HG02571 (cell line): ENCODE results near the gene PLCZ1.
"Not testable (repeated sequence)": the region's sequence is repeated elsewhere in the genome, so short reads cannot be mapped to it uniquely, and the experiment has no call there.

ENCODE experiments used
- ATAC-seq: cut with Tn5 transposase; IDR thresholded peaks from one replicate; pipeline ENCODE4 v1.9.1; 2021; ENCODE audit warnings: mild to moderate bottlenecking, moderate library complexity; ENCODE audit not compliant: unreplicated experiment

Gene PLCZ1, protein sequence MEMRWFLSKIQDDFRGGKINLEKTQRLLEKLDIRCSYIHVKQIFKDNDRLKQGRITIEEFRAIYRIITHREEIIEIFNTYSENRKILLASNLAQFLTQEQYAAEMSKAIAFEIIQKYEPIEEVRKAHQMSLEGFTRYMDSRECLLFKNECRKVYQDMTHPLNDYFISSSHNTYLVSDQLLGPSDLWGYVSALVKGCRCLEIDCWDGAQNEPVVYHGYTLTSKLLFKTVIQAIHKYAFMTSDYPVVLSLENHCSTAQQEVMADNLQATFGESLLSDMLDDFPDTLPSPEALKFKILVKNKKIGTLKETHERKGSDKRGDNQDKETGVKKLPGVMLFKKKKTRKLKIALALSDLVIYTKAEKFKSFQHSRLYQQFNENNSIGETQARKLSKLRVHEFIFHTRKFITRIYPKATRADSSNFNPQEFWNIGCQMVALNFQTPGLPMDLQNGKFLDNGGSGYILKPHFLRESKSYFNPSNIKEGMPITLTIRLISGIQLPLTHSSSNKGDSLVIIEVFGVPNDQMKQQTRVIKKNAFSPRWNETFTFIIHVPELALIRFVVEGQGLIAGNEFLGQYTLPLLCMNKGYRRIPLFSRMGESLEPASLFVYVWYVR

DNA sequence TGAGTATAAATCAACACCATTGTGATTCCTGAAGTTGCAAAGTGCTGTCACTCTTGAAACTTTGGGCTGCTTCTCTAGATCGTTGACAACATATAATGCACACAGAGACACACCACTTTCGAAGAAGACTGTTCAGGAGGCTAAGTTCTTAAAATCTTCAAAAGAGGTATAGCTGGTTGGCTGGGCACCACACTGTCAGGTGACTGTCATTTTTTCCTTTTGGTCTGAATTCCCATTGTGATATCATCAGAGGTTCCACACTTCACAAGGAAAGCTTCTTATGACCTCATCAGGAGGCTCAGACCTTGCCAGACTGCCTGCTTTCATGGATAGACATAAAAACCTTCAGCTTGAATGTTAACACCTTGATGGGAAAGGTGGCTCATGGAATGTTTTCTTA lies at the start of gene PLCZ1, which contains the start of gene CAPZA3:
TSS of gene PLCZ1 (minus strand) at position 194 of the 400 bp plus-strand sequence. CDS start 641 bp downstream, outside the sequence.
TSS of gene CAPZA3 (plus strand) at position 301 of the 400 bp plus-strand sequence. CDS start 150 bp downstream, outside the sequence.
- no peak for ATAC-seq

DNA sequence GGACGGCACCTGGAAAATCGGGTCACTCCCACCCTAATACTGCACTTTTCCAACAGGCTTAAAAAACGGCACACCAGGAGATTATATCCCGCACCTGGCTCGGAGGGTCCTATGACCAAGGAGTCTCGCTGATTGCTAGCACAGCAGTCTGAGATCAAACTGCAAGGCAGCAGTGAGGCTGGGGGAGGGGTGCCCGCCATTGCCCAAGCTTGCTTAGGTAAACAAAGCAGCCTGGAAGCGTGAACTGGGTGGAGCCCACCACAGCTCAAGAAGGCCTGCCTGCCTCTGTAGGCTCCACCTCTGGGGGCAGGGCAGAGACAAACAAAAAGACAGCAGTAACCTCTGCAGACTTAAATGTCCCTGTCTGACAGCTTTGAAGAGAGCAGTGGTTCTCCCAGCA lies 47.7 kb upstream of the PLCZ1 start:
- not testable (repeated sequence) for ATAC-seq

GRCh38 chr12:18782827-18783226 lies 45.0 kb upstream of the PLCZ1 start:
- no peak for ATAC-seq

DNA sequence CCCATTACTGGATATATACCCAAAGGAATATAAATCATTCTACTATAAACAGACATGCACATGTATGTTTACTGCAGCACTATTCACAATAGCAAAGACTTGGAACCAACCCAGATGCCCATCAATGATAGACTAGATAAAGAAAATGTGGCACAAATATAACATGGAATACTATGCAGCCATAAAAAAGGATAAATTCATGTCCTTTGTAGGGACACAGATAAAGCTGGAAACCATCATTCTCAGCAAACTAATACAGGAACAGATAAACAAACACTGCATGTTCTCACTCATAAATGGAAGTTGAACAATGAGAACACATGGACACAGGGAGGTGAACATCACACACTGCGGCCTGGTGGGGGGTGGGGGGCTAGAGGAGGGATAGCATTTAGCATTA lies 28.7 kb upstream of the PLCZ1 start:
- not testable (repeated sequence) for ATAC-seq

- no peak for ATAC-seq
Observed at GRCh38 chr12:18755341-18755740, 17.5 kb upstream of the PLCZ1 start.

DNA sequence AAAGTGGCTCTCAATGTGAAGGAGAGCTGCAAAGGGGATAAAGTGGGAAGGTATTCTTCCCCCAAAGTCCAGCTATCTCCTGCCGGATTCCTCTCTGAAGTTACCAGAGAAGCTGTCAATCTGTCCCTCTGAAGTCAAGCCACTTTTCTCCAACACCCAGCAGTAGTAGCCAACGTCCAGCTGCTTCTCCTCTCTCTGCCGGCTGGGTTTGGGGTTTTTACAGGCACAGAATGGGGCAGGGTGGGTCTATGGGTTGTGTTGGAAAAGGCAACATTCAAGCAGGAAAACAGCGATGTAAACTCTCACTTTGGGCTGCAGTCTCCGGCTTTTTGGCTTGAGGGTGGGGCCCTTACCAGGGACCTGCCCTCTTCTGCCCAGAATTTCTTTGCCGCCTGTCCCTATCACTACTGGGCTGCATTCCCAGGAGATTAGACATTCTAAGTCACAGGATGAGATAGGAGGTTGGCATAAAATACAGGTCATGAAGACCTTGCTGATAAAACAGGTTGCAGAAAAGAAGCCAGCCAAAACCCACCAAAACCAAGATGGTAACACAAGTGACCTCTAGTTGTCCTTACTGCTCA lies 16.4 kb upstream of the PLCZ1 start:
- ATAC-seq, result no peak

DNA sequence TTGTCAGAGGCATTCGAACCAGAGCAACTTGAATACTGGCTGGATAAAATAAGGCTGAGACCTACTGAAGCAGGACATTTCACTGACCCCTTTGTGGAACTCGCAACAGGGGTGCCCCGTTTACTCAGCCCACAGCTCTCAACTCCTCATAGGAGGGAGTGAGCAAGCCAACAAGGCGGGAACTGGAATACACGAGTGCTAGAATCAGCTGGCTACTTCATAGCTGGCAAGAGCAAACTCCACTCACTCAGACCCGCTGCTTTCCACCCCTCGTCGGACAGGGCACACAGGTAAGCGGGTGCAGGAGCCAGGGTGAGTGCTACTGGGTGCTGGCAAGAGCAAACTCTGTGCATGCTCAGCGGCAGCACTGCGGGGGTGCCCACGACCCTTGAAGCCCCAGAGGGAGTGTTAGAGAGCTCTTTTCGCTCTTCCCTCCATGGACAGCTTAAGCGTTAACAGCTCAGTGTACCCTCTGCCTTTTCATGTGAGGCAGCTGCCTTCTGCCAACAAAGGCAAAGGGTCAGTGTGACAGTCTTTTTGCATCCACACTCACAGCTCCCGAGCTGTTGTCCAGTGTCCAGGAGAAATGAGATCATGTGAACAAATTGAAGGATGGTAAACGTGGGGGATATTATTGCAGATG lies 15.8 kb upstream of the PLCZ1 start:
- ATAC-seq, result no peak

GRCh38 chr12:18752947-18753346 lies 15.1 kb upstream of the PLCZ1 start:
- no peak for ATAC-seq

GRCh38 chr12:18752280-18752920 lies 14.6 kb upstream of the PLCZ1 start:
- no peak for ATAC-seq

- ATAC-seq, result no peak
Observed at GRCh38 chr12:18751866-18752265, 14.1 kb upstream of the PLCZ1 start.

DNA sequence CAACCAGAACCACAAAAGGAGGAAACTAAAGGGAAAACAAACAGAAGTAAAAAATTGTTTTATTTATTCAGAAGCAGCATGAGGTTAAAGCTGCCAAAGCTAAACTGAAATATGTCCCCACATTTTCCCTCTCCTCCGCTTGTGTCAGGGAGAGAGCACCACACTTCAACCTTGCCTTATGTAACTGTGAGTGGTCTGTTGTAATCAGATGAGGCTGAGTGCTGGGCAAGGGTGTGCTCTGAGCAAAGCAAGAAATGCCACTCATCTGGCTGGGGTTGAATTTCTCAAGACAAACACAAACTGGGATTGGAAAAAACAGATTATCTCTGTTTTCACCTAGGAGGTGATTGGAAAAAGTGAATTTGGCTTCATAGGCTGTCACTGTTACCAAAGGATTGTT lies 12.3 kb upstream of the PLCZ1 start:
- no peak for ATAC-seq

DNA sequence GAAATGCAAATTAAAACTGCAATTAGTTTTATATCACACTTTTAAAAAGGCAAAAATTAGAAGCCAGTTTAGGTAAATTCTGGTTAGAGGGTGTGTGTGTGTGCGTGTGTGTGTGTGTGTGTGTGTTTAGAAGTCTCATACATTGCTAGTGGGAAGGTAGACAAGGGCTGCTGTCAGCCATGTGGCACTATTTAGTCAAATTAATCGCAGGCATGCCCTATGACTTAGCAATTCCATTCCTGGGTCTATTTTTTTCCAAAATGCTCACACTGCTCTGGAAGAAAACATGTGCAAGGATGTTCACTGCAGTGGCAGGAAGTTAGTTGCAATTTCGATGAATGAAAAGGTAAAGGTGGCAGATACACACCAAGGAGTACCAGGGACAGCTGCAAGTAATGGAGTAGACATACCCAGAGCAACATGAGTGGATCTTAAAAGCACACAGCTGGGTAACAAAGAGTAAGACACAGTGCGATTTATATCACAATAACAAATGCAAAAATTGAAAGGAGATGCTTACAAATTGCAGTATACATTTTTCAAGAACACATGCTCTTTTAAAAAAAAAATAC lies 11.7 kb upstream of the PLCZ1 start:
- ATAC-seq, result no peak

- no peak for ATAC-seq
Observed at GRCh38 chr12:18747895-18748294, 10.1 kb upstream of the PLCZ1 start.

DNA sequence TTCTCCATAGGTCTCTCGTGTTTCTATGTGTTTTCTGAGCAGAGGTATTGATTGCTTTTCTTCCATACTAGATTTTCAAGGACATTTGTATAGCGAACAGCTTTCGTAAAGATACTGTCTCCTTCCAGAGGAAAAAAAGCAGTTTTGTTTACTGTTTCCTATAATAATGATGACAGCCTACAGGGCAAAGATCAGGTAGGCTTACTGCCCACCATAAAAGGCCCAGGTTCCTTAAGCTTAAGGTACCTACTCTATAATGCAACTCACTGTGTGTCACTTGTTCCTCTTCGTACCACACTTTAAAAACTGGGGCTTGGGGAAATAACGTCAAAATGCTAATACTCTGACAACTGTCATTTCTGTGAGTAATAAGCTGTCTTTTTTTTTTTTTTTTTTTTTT lies 6.7 kb downstream of the PLCZ1 start:
- ATAC-seq, result no peak

DNA sequence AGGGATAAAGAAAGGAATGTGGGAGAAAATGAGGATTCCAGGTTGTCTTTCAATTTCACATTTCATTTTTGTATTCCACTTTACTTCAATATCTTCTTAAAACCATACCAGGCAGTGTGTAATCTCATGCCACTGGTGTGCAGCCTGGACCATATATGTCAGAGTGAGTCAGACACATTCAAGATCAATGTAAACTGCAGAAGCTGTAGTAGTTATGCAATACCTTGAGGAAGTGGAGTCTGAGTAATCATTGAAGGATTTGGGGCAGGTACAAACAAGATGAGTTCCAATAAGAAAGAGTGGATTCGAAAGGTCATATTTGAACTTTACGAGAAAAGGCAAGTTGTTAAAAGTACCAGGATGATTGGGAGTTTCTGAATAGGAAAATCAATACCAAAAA lies 14.1 kb downstream of the PLCZ1 start:
- no peak for ATAC-seq

- no peak for ATAC-seq
Observed at GRCh38 chr12:18721452-18721851, 16.4 kb downstream of the PLCZ1 start.

- ATAC-seq, result no peak
Observed at GRCh38 chr12:18720690-18721089, 17.1 kb downstream of the PLCZ1 start.

- no peak for ATAC-seq
Observed at GRCh38 chr12:18719922-18720510, 17.8 kb downstream of the PLCZ1 start.

DNA sequence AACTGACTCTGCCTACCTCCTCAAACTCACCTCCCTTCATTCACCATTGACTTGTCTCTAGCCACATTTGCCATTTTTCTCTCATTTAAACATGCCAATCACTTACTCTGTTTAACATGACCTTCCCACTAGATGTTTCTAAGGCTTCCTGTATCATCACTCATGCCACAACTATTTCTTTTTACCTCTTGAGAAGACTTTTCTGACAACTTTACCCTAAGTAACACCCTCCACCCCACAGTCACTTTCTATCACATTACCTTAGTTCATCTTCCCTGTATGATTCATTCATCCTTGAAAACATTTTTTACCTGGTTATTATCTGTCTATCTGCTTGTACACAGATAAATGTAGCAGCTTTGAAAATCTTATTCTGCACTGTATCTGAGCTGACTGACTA lies 19.4 kb downstream of the PLCZ1 start:
- ATAC-seq, result no peak

DNA sequence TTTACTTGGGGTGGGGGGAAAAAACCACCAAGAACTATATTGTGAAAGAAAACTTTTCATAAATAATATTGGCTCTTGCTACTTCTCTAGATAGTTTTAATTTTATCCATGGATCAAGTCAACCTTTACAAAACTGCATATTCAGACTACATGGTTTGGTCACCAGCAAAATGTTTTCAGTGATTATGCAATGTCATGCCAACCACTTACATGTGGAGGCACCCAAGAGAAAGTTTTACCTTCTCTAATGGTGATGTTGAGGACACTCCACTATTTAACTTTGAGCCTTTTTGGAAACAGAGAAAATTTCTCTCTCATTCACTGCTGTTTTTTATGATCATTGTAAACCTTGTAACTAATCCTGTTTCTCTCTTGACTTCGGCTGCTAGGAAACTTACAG lies 21.6 kb downstream of the PLCZ1 start:
- ATAC-seq, result no peak
